Stimulated activated CD4-positive, alpha-beta T cell treated with anti-CD3 and anti-CD28 coated beads, TNF-alpha, amount 100 ng/mL, for 4 hours (primary cell): ENCODE data around the gene FAS.
A peak's percentile ranks its signal among the peaks of the same experiment; 100 is the strongest.
"Not testable (repeated sequence)": the region's sequence is repeated elsewhere in the genome, so short reads cannot be mapped to it uniquely, and the experiment has no call there.

Experiments used
- DNase-seq, 3 experiments: peaks; one replicate each; pipeline ENCODE4 v3.0.0-alpha.2; 2020; ENCODE audit warnings: low read depth in 3 of 3

The FAS gene

DNA sequence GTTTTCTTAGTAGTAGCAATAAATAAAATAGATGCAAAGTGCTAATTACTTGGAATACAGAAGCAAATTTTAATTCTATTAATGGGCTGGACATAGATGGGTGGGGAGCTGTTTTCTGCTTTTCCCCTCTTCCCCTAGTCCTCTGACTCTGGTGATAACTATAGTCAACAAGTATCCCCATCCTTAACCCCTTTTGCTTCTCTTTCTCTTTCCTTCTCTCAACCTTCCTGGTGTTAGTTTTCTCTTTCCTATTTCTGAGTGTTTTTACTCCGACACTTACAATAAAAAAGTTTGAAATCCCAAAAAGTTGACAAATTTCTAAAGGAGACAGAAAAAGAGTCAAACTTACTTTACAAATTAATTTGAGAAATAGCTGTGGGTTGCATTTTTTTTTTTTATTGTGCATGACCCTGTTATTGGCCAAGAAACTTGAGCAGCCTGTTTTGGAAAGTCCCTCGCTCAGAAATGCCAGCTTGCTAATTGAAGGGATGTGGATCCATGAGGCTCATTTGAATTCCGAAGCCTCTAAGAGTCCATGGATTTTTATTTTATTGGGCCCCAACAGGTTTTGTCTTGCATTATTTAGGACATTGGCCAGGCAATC is 2.4 kb downstream of the FAS start:
- no peak for DNase-seq

DNA sequence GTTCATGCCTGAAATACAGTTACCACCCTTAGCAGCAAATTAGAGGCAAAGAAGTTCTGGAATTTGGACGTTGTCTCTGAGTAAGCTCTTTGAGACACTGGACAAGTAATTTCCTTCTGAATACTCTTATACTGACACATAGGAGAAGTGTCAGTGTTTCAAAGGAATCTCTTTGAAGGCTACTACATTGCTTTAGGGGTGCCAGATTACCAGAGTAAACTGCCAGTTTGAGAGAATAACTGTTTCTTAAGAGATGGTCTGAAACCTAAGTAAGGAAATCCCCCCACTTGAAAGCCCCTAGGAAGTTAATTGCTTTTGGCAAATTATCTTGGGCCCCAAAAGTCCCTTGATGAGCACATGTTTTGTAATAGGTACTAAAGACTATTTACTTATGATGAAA is 3.4 kb downstream of the FAS start:
- no peak for DNase-seq

DNA sequence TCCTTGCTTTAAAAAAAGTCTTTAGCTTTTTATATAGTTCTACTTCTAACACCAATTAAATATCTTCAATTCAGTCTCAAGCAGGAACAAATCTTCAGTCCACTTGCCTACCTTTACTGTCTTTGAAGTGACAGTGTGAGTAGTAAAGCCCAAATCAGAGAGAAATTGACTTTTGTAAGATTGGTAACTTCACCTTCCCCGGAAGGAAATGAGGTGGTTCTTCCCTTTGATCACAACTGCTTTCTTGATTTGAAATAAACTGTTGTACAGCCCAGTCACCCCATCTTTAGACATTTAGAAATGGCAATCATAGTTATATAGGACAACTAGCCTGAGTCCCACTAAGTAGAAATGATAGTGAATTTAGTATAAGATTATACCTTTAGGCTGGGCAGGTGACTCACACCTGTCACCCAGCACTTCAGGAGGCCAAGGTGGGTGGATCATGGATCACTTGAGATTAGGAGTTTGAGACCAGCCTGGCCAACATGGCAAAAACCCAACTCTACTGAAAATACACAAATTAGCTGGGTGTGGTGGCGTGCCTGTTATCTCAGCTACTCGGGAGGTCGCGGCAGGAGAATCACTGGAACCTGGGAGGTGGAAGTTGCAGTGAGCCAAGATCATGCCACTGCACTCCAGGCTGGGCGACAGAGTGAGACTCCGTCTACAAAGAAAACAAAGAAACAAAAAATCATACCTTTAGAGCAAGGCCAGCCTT is 4.7 kb downstream of the FAS start:
- no peak for DNase-seq

DNA sequence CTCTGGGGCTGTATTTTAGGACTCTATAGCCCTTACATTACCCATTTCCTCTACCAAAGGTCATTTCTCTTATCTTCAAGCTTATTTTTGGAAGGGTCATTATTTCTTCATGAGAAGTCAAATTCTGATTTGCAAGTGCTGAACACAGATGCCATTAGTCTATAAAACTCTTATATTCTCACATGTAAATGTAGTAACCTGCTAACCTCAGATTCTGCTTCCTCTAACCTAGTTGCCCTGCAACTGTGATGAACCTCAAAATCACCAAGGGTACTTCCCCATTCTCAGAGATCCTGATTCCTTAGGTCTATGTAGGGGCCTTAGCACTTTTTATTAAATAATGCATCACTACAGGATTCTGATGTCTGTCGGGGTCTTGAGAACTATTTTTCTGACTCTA is 6.3 kb downstream of the FAS start:
- DNase-seq, result no peak

DNA sequence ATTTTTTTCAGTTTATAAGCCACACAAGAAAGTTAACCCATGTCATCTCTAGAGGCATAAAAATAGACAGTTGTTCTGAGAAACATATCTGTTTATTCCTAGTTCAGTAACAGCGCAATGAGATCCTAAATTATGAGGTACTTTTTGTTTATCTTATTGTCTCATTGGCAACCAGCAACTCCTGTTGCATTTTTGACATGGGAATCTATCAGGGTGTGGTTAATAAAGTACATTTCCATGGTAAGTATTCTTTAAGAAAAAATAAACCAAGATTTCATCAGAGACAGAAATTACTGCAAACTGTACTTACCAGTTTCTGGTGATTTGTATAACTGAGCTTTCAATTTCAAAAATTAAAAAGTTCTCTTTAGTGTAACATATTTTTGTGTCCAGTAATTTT is 9.0 kb downstream of the FAS start:
- no peak for DNase-seq

DNA sequence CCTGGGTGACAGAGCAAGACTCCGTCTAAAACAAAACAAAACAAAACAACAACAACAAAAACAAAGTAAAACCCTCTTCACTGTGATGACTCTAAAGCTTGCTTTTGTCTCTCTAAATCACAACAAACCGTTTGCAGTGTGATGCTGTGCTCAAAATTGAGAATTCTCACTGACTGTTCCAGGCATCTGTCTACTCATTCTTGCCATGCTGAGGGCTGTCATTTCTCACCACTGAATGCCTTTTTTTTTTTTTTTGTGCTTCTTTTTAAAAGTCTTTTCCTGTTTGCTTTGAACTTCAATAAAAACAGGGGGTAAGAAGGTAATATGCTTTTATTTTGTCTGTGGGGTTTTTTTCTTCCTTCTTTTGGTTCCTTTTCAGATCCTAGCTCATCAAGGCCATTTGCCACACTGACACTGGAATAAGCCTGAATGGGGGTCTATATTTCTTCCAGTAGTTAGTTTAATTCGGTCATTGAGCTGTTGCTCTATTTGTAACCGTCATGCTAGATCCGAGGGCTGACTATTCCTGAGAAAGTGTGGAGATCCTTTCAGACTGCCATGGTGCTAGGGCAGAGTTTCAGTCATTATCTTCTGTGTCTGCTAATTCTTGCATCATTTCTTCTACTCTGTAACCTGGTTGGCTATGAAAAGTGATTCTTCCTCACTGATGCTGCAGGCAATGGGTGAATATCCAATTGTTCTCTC is 10.6 kb downstream of the FAS start:
- no peak for DNase-seq

DNA sequence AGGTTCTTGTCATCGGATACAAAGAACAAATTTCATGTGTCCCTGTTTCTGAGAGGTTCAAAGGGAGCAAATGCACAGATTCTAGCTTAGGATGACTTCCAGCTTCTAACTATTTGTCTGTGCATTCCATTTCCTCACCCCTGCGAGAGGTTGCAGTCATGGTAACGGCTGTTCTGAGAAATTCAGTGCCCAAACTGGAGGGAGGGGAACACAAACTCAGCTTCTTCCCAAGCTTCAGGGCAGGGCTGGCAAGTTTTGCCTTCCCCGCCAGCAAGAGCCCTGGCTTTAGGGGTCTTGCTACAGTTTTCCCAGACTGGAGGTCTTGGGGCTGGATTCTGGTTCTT is 11.1 kb downstream of the FAS start:
- no peak for DNase-seq

DNA sequence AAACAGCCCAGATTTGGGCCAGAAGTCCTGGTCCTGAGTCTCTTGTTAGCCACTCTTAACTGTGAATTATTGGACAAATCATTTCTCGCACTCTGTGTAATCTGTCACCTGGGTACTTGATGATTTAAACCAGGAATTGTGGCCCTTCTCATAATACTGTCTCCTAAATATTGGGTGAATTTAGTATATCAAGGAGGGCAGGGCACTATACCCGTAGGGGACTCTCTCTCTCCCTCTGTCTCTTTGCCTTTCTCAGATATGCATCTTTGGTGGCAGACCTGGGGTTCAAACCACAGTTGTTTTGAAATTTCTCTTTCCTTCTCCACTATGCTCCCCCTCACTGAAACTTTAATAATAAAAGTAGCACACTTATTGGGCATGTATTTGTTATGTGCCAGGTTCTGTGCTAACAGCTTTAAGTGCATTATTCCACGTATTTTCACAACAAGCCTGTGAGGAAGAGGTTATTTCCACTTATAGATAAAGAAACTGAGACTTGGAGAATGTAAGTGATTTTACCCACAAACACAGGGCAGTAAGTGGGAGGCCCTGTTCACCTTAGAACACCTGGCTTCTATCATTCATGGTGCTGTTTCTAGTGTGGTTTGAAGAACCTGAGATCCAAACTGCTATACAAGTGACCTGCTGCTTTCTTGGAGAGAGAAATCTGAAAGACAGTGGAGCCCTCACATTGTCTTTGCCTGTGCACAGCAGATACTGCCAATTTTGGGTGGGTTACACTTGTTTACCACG is 11.8 kb downstream of the FAS start:
- DNase-seq, result no peak

DNA sequence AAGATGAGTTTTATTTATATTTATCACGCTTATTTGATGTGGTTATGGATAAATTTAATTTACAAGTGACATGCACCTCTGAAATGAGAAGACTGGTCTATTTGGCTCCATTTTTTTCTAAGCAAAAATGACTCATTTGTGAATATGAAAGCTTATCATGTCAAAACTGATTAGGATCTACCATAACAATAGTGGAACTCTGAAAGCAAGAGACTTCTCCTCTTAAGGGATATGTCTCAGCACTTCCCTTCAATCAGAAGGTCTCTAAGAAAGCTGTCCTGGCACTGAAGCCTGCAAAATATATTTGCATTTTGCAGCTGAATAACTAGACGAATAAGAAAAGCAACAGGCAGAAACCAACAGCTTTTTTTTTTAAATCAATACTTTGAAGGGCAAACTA is 12.7 kb downstream of the FAS start:
- no peak for DNase-seq

DNA sequence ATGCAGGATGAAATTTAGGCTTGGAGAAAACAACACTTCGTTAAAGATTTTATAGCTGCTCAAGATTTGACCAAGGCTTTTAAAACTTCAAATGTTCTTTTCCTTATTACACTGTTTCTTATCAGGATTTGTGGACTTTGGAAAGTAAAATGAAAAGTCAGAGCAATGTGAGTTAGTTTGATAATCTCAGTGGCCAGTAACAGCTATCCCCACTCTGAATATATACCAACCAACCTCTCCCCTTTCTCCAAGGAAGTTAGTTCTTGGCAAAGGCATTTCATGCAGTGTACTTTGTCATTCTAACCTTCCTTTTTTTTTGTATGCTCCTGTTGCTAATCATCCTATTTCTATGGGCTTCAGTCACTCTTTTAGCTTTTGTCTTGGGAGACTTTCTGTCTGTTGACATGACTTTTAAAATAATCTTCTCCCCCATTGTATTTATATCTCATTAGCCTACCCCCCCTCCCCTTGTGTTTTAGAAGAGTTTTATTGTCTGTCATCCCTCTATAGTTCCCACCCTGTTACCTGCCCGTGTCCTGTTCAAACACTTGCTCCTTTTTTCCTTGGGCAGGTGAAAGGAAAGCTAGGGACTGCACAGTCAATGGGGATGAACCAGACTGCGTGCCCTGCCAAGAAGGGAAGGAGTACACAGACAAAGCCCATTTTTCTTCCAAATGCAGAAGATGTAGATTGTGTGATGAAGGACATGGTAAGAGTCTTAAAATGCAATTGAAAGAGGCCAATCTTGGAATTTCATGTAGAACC is 16.7 kb downstream of the FAS start:
- DNase-seq, result no peak

DNA sequence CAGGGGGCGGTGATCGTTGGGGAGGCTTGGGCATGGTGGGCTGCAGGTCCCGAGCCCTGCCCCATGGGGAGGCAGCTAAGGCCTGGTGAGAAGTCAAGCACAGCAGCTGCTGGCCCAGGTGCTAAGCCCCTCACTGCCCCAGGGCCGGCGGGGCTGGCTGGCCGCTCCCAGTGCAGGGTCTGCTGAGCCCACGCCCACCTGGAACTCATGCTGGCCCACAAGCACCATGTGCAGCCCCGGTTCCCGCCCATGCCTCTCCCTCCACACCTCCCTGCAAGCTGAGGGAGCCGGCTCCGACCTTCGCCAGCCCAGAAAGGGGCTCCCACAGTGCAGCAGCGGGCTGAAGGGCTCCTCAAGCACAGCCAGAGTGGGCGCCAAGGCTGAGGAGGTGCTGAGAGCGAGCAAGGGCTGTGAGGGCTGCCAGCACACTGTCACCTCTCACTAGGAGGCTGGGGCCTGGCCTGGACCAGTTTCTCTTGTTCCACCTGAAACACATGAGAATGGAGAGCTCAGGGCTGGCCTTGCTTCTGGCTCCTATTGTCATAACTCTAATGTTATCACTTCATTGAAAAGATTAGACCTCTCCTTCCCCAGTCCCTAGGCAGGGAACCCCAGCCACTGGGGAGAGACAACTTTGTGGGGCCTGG is 28.2 kb downstream of the FAS start:
- not testable (repeated sequence) for DNase-seq

DNA sequence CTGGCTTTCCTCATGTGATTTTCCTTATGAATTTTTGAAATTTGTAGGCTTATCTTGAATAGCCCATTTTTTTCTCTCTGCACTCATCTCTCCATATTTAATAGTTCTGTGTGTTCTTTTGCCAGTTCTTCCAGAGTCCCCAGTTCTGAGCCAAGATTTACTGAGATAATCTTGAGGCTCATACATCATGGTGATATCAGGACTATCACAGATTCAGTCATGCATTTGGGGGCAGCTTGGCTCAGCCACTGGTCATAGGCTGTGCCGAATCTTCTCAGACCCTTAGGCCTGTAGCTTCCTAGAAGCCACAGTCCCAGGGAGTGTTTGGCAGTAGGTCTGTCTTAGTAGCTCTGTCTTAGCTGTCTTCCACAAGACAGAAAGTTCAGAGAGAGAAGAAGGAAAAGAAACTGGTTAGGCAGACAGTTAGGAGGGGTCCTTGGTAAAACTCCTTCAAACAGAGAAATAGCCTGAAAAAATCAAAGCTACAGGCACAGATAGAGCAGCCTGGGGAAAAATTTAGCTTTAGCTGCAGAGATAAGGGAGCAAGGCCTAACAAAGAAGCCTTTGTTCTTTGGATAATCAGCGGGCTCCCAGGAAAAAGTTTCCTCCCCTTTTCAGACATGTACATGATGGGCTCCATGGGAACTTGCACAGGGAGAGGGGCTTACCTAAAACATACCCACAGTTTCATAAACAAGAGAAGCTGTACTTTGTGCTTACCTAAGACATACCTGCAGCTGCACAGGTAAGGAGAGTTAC is 29.1 kb downstream of the FAS start:
- no peak for DNase-seq

DNA sequence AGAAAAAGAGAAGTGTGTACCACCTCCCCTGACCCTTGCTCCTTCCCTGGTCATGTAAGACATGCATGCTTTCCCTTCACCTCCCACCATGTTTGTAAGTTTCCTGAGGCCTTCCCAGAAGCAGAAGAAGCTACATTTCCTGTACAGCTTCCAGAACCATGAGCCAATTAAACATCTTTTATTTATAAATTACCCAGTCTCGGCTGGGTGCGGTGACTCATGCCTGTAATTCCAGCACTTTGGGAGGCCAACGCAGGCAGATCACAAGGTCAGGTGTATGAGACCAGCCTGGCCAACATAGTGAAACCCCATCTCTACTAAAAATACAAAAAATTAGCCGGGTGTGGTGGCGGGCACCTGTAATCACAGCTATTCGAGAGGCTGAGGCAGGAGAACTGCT is 30.9 kb downstream of the FAS start:
- not testable (repeated sequence) for DNase-seq

DNA sequence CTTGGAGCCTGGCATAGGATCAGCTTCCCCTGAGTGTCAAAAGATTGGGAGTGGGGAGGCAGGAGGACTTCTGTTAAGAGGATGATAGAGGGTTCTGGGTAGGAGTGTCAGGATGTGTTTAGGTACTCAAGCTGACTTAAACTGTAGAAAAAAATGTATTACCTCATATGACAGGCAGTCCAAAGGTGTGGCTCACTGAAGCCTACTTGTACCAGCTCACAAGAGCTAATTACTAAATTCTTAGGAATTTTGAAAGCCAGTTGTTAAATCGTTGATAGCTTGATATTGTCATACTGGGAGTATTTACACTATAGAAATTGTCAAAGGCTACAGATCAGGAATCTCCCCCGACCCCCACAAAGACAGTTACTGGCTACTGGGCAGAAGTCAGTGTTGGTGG is 32.1 kb downstream of the FAS start:
- DNase-seq, result no peak

DNA sequence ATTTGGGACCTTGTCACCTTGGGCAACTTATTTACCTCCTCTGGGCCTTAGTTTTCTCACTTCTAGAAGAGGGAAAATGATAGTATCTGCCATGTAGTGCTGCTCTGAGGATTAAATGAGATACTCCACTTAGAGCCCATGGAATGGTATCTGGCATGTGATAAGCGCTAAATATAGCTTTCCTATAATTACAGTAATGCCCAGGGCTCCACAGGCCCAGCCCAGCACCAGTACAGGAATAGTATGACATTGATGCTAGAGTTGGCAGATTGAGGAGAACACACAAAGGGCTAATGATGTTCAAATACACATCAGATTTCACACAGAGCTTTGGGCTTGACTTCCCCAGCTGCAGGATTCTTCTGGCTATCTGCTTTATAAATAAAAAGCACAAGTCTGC is 34.9 kb downstream of the FAS start:
- DNase-seq, result no peak

DNA sequence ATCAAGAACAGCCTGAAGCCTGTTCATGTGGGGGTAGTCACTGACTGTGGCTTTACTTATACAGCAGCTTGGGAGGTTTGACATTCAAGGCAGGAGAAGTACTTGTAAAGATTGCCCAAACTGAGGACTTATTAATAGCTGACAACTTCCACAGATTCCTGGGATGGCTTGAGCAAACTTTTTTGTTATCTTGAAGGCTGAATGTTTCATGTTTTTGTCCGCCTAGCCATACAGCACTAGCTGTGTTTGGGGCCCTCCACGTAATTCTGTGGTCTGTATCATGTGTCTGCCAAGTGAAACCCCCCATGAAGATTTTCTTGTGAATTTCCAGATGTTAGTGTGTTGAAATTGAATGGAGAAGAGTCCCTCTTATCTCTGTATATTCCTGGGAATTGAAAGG is 38.6 kb downstream of the FAS start:
- no peak for DNase-seq

DNA sequence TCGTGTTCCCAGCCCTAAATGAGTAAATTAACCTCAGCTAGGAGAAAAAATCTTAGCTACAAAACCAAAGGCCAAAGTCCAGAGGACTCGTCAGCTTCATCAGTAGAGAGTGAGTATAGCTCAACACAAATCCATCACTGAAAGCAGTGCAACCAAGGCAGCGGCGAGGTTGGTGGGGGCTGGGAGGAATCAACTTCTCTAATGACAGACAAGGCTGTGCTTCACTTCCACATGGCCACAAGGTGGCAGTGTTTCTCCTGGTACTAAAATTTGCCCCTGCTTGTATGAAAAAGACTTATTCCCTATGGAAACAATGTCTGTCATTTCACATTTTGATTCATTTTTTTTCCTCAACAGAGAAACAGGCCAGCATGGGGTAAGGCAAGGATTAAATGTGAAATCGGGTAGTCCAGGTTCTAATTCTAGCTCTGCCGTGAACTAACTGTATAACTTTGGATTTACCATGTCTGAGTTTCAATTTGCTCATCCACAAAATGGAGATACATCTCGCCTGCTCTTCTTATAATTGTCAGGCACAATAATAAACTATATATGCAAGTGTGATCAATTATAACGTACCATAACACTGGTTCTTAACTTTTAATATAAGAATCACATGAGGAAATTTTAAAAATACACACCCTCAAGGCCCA is 39.3 kb downstream of the FAS start:
- DNase-seq, result peak; percentile 34 to 57 (median 52)

DNA sequence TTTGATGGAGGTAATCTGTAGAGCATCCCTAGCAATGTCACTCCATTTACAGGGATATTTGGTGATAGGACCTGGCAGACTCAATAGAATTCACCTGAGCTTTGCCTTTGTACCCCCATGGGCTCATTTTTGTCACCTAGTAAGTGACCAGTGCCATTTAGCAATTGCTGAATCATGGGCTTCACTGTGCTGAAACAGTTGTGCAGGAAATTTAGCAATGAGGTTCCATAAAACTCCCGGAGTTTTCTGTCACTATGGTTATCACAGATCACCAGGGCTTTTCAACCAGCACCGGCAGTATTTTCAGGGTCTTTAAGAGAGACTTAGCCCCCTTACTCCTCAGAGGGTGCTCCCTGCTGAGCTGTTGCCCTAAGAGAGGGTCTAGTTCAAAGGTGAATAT is 40.2 kb downstream of the FAS start:
- DNase-seq, result no peak

DNA sequence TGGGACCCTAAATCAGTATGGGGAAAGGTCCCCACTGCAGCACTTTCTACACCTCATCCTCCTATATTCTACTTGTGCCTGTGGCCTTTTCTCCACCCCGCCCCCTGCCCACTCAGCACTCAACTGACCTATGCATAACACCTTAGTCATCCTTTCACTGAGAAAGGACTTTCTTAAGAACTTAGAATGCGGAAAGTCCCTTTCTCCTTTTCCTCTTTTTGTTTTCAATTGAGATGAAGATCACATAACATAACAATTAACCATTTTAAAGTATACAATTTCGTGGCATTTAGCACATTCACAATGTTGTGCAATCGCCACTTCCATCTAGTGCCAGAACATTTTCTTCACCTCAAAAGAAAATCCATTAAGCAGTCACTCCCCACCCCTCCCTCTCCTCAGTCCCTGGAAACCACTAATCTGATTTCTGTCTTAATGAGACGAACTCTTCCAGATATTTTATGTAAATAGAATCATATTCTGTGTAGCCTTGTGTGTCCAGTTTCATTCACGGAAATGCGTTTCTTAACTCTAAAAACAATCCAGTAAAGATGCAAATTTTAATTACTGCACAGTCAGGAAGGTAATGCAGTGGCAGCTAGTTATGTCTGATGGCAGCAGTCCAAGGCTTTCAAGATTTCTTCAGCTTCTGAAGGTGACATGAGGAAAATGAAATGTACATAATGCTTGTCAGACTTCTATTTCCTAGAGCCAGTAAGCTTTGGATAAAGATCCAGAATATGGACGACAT is 41.7 kb downstream of the FAS start:
- DNase-seq, result peak in 2 of 3 experiments; percentile 5 to 18
